OCI-LY3 (cell line): ENCODE data around the gene SCGB1C2.

Experiments used
- EZH2phosphoT487 ChIP-seq: fragments of 200-600 bp; shearing (Covaris generic); IDR thresholded peaks from 2 replicates; pipeline ENCODE4 v1.6.1; 2018; ENCODE audit warnings: antibody characterized with exemption, mixed run types, low read depth
- TF ChIP-seq, protein P1 (sequence below): fragments of 200-600, 300-600 bp; sonication (generic); IDR thresholded peaks from 2 replicates; pipeline ENCODE4 v1.5.1; 2014; ENCODE audit warnings: antibody characterized with exemption, low read length, low read depth

DNA sequence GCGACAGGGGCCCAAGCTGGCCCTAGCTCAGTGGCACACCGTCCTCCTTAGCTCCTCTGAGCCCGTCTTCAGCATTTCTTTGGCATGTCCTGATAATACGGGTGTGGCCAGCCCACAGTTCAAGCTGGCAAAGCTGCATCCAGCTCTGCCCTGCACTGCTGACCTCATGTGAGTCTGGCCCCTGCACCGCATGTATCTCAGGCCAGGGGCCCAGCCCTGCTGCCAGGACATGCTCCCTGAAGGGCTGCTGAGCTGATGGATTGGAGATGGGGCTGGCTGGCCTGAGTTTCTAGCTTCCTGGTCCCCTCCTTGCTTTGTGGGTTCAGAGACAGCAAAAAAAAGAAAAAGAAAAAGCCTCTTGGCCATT, 41.7 kb downstream of the SCGB1C2 start:
- TF ChIP-seq, protein P1, sequence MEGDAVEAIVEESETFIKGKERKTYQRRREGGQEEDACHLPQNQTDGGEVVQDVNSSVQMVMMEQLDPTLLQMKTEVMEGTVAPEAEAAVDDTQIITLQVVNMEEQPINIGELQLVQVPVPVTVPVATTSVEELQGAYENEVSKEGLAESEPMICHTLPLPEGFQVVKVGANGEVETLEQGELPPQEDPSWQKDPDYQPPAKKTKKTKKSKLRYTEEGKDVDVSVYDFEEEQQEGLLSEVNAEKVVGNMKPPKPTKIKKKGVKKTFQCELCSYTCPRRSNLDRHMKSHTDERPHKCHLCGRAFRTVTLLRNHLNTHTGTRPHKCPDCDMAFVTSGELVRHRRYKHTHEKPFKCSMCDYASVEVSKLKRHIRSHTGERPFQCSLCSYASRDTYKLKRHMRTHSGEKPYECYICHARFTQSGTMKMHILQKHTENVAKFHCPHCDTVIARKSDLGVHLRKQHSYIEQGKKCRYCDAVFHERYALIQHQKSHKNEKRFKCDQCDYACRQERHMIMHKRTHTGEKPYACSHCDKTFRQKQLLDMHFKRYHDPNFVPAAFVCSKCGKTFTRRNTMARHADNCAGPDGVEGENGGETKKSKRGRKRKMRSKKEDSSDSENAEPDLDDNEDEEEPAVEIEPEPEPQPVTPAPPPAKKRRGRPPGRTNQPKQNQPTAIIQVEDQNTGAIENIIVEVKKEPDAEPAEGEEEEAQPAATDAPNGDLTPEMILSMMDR, result no peak
- no peak for TF ChIP-seq EZH2phosphoT487
